GM12874 (cell line): Measurements from ENCODE around the gene RPS6KB2.

Experiments
- TF ChIP-seq, protein P1 (sequence below): IDR thresholded peaks from 2 replicates; pipeline ENCODE4 v1.5.1; 2011; ENCODE audit warnings: low read depth, mild to moderate bottlenecking, control low read depth, low read length, moderate library complexity; ENCODE audit not compliant: insufficient read depth

The RPS6KB2 gene

DNA sequence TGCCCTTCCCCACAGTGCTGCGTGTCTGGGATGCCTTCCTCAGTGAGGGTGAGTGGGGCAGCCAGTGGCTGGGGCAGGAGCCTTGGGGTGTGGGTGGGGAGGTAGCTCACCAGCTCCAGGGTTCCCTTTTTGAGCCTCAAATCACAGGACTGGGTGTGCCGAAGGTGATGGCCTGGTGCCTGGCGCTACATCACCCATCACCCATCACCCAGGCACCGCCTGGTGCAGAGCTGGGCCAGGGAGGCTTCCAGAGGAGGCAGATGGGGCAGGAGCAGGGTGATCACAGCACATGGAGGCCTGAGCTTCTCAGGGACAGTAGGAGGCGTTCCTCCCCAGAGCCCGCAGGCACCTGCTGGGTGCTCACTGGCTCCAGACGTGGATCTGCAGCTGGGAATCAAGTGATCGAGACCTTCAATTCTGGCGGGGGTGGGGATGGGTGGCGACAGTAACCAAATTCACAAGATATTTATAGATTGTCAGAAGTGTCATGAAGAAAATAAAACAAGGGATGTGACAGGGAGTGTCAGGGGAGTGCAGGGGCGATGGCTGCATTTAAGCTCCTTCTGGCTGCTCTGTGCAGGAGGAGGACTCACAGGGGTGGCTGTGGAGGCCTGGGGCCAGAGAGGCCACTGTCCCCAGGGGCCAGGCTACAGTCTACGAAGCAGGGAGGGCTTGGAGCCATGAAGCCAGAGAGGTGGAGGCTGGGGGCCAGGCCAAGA lies 21.2 kb upstream of the RPS6KB2 start:
- TF ChIP-seq, protein P1, sequence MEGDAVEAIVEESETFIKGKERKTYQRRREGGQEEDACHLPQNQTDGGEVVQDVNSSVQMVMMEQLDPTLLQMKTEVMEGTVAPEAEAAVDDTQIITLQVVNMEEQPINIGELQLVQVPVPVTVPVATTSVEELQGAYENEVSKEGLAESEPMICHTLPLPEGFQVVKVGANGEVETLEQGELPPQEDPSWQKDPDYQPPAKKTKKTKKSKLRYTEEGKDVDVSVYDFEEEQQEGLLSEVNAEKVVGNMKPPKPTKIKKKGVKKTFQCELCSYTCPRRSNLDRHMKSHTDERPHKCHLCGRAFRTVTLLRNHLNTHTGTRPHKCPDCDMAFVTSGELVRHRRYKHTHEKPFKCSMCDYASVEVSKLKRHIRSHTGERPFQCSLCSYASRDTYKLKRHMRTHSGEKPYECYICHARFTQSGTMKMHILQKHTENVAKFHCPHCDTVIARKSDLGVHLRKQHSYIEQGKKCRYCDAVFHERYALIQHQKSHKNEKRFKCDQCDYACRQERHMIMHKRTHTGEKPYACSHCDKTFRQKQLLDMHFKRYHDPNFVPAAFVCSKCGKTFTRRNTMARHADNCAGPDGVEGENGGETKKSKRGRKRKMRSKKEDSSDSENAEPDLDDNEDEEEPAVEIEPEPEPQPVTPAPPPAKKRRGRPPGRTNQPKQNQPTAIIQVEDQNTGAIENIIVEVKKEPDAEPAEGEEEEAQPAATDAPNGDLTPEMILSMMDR: no peak

DNA sequence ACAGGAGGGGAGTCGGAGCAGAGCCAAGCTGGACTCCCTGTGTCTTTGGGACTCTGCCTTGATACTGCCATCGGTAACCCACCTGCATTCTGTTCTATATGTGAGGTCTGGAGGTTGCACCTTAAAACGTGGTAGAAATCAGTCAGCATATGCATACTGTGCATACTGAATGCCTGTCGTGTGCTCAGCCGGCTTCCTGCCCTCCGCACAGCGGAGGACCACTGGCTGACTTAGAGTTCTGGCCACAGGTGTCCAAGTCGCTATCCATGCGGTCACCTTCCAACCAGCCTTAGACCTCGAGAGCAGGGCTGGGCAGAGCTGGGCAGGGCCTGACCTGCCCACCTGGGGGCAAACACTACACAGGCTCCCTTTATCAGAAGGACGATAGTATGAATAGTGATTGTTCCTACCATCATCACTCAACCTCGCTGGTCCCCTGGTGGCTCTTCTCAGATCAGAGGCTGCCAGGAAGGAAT lies 20.6 kb upstream of the RPS6KB2 start:
- TF ChIP-seq, protein P1: no peak

DNA sequence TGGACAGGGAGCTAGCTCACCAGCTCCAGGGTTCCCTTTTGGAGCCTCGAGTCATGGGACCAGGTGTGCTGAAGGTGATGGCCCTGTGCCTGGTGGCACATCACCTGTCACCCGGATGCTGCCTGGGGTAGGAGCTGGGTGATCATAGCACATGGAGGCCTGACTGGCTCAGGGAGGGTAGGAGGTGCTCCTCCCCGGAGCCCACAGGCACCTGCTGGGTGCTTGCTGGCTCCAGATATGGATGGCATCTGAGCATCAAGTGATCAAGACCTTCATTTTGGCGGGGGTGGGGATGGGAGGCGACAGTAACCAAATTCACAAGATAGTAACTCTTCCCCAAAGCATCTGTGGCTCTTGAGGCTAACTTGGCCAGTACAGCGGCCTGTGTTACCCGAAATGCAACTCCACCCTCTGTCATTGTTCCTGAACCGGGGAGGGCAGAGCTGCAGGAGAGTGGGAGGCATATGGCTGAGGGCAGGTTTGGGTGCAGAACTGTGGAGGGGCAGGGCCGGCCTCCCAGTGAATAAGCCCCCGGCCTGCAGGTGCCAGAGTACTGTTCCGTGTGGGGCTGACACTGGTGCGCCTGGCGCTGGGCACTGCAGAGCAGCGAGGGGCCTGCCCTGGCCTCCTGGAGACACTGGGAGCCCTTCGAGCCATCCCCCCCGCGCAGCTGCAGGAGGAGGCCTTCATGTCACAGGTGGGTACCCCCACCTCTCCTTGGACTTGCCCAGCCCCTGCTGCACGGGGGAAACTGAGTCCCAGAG lies 19.7 kb upstream of the RPS6KB2 start:
- TF ChIP-seq, protein P1: no peak

DNA sequence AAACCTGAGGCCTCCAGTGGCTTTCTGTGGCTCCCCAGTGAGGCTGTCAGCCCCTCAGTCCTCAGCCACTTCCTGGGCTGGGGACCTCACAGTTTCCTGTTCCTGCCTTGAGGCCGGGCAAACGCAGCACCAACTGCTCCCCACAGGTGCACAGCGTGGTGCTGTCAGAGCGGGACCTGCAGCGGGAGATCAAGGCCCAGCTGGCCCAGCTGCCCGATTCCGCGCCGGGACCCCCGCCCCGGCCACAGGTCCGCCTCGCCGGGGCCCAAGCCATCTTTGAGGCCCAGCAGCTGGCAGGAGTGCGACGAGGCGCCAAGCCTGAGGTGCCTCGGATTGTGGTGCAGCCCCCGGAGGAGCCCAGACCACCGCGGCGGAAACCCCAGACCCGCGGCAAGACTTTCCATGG lies 19.0 kb upstream of the RPS6KB2 start:
- TF ChIP-seq, protein P1: no peak

DNA sequence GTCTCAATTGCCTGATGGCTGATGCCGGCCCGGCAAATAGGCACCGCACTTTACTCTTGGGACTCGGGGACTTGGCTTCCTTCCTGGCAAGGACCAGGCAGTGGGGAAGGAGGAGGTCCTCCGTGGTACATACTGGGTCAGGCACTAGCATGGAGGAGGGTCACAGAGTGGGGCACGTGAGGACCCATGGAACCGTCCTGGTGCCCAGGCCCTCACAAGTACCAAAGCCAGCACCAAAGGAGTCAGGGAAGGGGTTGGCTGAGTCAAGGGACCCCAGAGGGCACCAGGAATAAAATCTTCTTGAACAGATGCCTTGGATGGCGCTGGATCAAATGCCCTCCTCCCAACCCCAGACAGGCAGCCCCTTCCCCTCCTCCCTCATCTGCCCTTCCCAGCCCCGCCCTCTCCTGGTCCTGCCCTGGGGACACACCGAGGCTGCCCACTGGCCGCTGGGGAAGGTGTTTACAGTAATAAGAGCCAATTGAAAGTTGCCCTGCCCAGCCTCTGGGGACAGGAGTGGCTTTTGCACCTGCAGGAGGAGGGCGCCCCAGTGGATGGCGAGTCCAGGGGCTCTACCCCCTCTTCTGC lies 18.4 kb upstream of the RPS6KB2 start:
- TF ChIP-seq, protein P1: no peak

DNA sequence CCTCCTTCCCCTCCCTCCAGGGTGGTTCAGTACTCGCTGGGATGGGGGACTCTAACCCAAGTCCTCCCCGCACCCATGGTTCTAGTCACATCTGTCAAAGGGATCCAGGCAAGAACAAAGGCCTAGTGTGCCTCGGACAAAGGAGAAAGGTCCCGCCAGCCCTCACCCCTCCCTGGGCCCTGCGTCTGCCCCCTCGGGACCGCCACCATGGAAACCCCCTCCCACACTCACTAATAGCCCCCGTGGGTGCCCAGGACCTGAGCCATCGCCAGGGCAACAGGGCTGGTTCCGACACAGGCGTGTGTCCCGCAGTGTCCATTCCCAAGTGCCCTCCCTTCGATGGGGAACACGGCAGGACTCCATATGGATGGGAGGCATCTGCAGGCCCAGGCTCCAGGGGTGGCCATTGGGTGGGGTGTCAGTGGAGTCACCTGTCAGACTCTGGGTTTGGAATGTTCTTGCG lies 17.9 kb upstream of the RPS6KB2 start:
- TF ChIP-seq, protein P1: no peak
